ENCODE data around the gene CNTNAP2.

DNA sequence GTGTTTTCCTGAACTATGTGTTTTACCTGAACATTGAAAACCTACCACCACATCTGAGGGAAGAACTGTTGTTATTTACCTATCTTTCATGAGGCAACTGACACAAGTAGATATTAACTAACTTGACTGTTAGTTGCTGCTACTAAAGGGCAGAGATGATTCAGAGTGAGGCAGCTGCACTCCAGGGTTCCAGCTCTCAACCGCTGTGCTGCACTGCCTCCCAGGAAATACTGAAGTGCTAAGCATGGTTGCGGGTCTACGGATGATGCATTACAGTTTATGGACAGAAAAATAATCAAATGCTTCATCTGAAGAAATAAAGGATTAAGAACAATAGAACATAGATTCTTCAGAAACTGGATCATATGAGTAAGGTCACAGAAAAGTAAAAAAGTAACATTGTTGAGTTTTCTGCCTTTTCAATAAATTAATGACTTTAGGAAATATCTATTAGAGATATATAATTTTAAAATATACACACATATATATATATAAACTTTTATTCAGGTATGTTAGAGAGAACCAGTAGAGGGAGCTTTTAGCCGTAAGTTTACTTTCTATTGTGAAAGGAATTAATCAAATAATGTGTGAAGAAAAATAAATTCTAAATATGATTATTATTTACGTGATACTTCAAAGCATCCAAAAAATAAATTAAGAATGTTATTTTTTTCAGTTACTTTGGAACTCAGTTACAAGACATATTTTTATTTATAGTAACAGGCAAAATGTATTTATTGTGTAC, 620.0 kb downstream of the CNTNAP2 start:
- TF ChIP-seq ZNF274 (IDR thresholded peaks at IDR 0.05; ENCODE audit: low read depth, low read length) (no peak), YY1 (IDR thresholded peaks at IDR 0.05; ENCODE audit: insufficient read depth, insufficient read length) (no peak)
